ENCODE data around the gene SNRNP25.

GRCh38 chr16:42691-43090 is 10.9 kb upstream of the SNRNP25 start:
- TF ChIP-seq POLR2AphosphoS5 (IDR thresholded peaks at IDR 0.05; ENCODE audit: low read depth, low read length) (no peak), REST (IDR thresholded peaks at IDR 0.05; ENCODE audit: insufficient read depth in 1 of 2, low read depth in 2 of 2, low read length in 2 of 2) (no peak), SIN3A (IDR thresholded peaks at IDR 0.05; ENCODE audit: borderline replicate concordance, insufficient read depth, low read length) (no peak)
